RPMI8226 (cell line): ENCODE data around the gene SMIM8.
"Not testable (repeated sequence)": the region's sequence is repeated elsewhere in the genome, so short reads cannot be mapped to it uniquely, and the experiment has no call there.

Source experiments
- DNase-seq: peaks from one replicate; pipeline ENCODE4 v3.0.0-alpha.2; 2015

SMIM8 gene

GRCh38 chr6:87322304-87323212, at the start of gene SMIM8:
TSS of gene SMIM8 (plus strand) at chr6:87322588. CDS start at chr6:87337032, 14,444 bp downstream.
- peak; percentile 84 for DNase-seq

GRCh38 chr6:87274660-87275274, 47.6 kb upstream of the SMIM8 start:
- DNase-seq = no peak

- no peak for DNase-seq
These were observed 45.8 kb upstream of the SMIM8 start for GRCh38 chr6:87276624-87277023.

- DNase-seq = peak; percentile 17
These were observed 45.3 kb upstream of the SMIM8 start for GRCh38 chr6:87277123-87277522.

- DNase-seq = no peak
These were observed 43.2 kb upstream of the SMIM8 start for GRCh38 chr6:87279196-87279595.

- no peak for DNase-seq
These were observed 41.0 kb upstream of the SMIM8 start for GRCh38 chr6:87281426-87281825.

- no peak for DNase-seq
These were observed 39.6 kb upstream of the SMIM8 start for GRCh38 chr6:87282743-87283142.

GRCh38 chr6:87283461-87283860, 38.9 kb upstream of the SMIM8 start:
- DNase-seq = no peak

- DNase-seq = no peak
These were observed 35.1 kb upstream of the SMIM8 start for GRCh38 chr6:87287251-87287650.

GRCh38 chr6:87289571-87289970, 32.8 kb upstream of the SMIM8 start:
- no peak for DNase-seq

- peak; percentile 32 for DNase-seq
These were observed 30.5 kb upstream of the SMIM8 start for GRCh38 chr6:87291883-87292282.

- no peak for DNase-seq
These were observed 28.9 kb upstream of the SMIM8 start for GRCh38 chr6:87293526-87293925.

GRCh38 chr6:87297119-87297518, 25.3 kb upstream of the SMIM8 start:
- DNase-seq = no peak

- not testable (repeated sequence) for DNase-seq
These were observed 21.1 kb upstream of the SMIM8 start for GRCh38 chr6:87301277-87301676.

GRCh38 chr6:87308970-87309369, 13.4 kb upstream of the SMIM8 start:
- DNase-seq = no peak

GRCh38 chr6:87312860-87313259, 9.5 kb upstream of the SMIM8 start:
- DNase-seq = no peak

GRCh38 chr6:87315071-87315470, 7.3 kb upstream of the SMIM8 start:
- DNase-seq = no peak

GRCh38 chr6:87319271-87319987, 3.0 kb upstream of the SMIM8 start:
- DNase-seq = no peak

- DNase-seq = not testable (repeated sequence)
These were observed 1.5 kb downstream of the SMIM8 start for GRCh38 chr6:87323880-87324279.

GRCh38 chr6:87330961-87331360, 8.6 kb downstream of the SMIM8 start:
- DNase-seq = no peak

- DNase-seq = no peak
These were observed 10.6 kb downstream of the SMIM8 start for GRCh38 chr6:87333033-87333432.

GRCh38 chr6:87333591-87334181, 11.3 kb downstream of the SMIM8 start:
- no peak for DNase-seq

- no peak for DNase-seq
These were observed 12.3 kb downstream of the SMIM8 start for GRCh38 chr6:87334683-87335082.
